GM21447 (cell line): ENCODE measurements around the gene PHAF1.
"Not testable (repeated sequence)": the region's sequence is repeated elsewhere in the genome, so short reads cannot be mapped to it uniquely, and the experiment has no call there.

Experiments
- ATAC-seq: cut with Tn5 transposase; IDR thresholded peaks from one replicate; pipeline ENCODE4 v1.9.1; 2021; ENCODE audit not compliant: unreplicated experiment

PHAF1 gene

GRCh38 chr16:67104061-67104460 is 5.7 kb upstream of the PHAF1 start:
- no peak for ATAC-seq

- ATAC-seq: no peak
These were observed 4.9 kb upstream of the PHAF1 start for GRCh38 chr16:67104845-67105244.

- ATAC-seq: no peak
These were observed 4.5 kb upstream of the PHAF1 start for GRCh38 chr16:67105246-67105645.

GRCh38 chr16:67105881-67106280 is 3.9 kb upstream of the PHAF1 start:
- no peak for ATAC-seq

GRCh38 chr16:67108489-67108888 is 1.3 kb upstream of the PHAF1 start:
- no peak for ATAC-seq

- ATAC-seq: no peak
These were observed 772 bp upstream of the PHAF1 start for GRCh38 chr16:67108931-67109406.

- ATAC-seq: no peak
These were observed 2.3 kb downstream of the PHAF1 start for GRCh38 chr16:67111951-67112444.

- ATAC-seq: no peak
These were observed 3.1 kb downstream of the PHAF1 start for GRCh38 chr16:67112591-67113399.

GRCh38 chr16:67114793-67115192 is 5.1 kb downstream of the PHAF1 start:
- no peak for ATAC-seq

- ATAC-seq: no peak
These were observed 5.9 kb downstream of the PHAF1 start for GRCh38 chr16:67115639-67116038.

GRCh38 chr16:67116388-67117311 is 6.9 kb downstream of the PHAF1 start:
- ATAC-seq: no peak

- ATAC-seq: no peak
These were observed 8.0 kb downstream of the PHAF1 start for GRCh38 chr16:67117716-67118115.

- no peak for ATAC-seq
These were observed 10.3 kb downstream of the PHAF1 start for GRCh38 chr16:67120025-67120424.

- not testable (repeated sequence) for ATAC-seq
These were observed 13.1 kb downstream of the PHAF1 start for GRCh38 chr16:67122799-67123198.

GRCh38 chr16:67128417-67128816 is 18.7 kb downstream of the PHAF1 start:
- no peak for ATAC-seq

GRCh38 chr16:67128887-67129286 is 19.1 kb downstream of the PHAF1 start:
- ATAC-seq: no peak

- ATAC-seq: no peak
These were observed 19.7 kb downstream of the PHAF1 start for GRCh38 chr16:67129422-67129821.

GRCh38 chr16:67137605-67138004 is 27.9 kb downstream of the PHAF1 start:
- ATAC-seq: no peak

- no peak for ATAC-seq
These were observed 31.6 kb downstream of the PHAF1 start for GRCh38 chr16:67141391-67141790.

GRCh38 chr16:67142342-67142741 is 32.6 kb downstream of the PHAF1 start:
- no peak for ATAC-seq

- ATAC-seq: no peak
These were observed 35.2 kb downstream of the PHAF1 start for GRCh38 chr16:67144943-67145342.

- no peak for ATAC-seq
These were observed 36.0 kb downstream of the PHAF1 start for GRCh38 chr16:67145746-67146145.
